H1 (cell line): ENCODE results near the gene KRT10. TPM values are rescaled to one million over a fixed set of nuclear protein-coding genes. Genes with fewer than 3 reads are reported as not detected.

Experiments used
- CTCF ChIA-PET: fragments of 300-600 bp; sonication (Branson Sonifier 250); formaldehyde crosslinking; loops from one replicate; lab custom pipeline; 2021; ENCODE audit not compliant: partially characterized antibody; lab: Charles Lee
- POLR2A ChIA-PET: fragments of 300-600 bp; sonication (Branson Sonifier 250); formaldehyde crosslinking; loops from one replicate; lab custom pipeline; 2021; ENCODE audit warnings: inconsistent platforms; ENCODE audit not compliant: partially characterized antibody; lab: Charles Lee
- DNase-seq, 2 experiments: peaks; one replicate each; pipeline versions ENCODE4 v3.0.0 to v3.0.0-alpha.2; 2010 to 2022; ENCODE audit warnings: low spot score in 2 of 2, low read depth in 1 of 2, mixed read lengths in 1 of 2
- FAIRE-seq: peaks from 2 replicates; lab custom pipeline; 2011; peaks lifted over from hg19 to GRCh38; lab: Jason Lieb, UNC
- H2AFZ ChIP-seq: 2 replicates; pipeline ENCODE4 v1.8.1; 2012; ENCODE audit warnings: low read length, inconsistent platforms
- H2AK5ac ChIP-seq: 2 replicates; pipeline ENCODE4 v1.6.1; 2013; ENCODE audit warnings: low read depth, low read length
- H2BK120ac ChIP-seq: replicated peaks from 2 replicates; pipeline ENCODE3; 2013; ENCODE audit warnings: low read depth, low read length, inconsistent platforms
- H2BK12ac ChIP-seq: 2 replicates; pipeline ENCODE4 v1.6.1; 2013; ENCODE audit warnings: low read depth, low read length
- H2BK15ac ChIP-seq: 2 replicates; pipeline ENCODE4 v1.6.1; 2013; ENCODE audit warnings: low read length
- H2BK20ac ChIP-seq: 2 replicates; pipeline ENCODE4 v1.6.1; 2013; ENCODE audit warnings: low read length
- H2BK5ac ChIP-seq: 2 replicates; pipeline ENCODE4 v1.6.1; 2013; ENCODE audit warnings: low read depth, low read length
- H3K14ac ChIP-seq: 2 replicates; pipeline ENCODE4 v1.6.1; 2013; ENCODE audit warnings: inconsistent platforms; ENCODE audit not compliant: insufficient read length
- H3K18ac ChIP-seq: 2 replicates; pipeline ENCODE4 v1.6.1; 2013; ENCODE audit warnings: low read length; ENCODE audit errors: extremely low read depth
- H3K23ac ChIP-seq: 2 replicates; pipeline ENCODE4 v1.6.1; 2013; ENCODE audit warnings: inconsistent platforms; ENCODE audit not compliant: insufficient read length
- H3K23me2 ChIP-seq: 2 replicates; pipeline ENCODE4 v1.6.1; 2013; ENCODE audit warnings: low read depth, low read length
- H3K27ac ChIP-seq: 2 replicates; pipeline ENCODE4 v1.6.1; 2011; ENCODE audit warnings: low read depth, low read length, inconsistent platforms
- H3K27me3 ChIP-seq, 4 experiments: replicated peaks in 1 of 4; 1 replicate in 1 of 4; 2 replicates in 3 of 4; pipeline versions ENCODE4 v1.6.1 to v1.8.1; 2011 to 2013; ENCODE audit warnings: low read length in 3 of 4, mild to moderate bottlenecking in 3 of 4, inconsistent platforms in 2 of 4, mixed read lengths in 2 of 4, moderate library complexity in 1 of 4; ENCODE audit not compliant: control insufficient read depth in 3 of 4, insufficient read depth in 3 of 4; ENCODE audit errors: extremely low read depth in 1 of 4
- H3K36me3 ChIP-seq, 4 experiments: 2 replicates each; pipeline versions ENCODE4 v1.6.1 to v1.8.1; 2011 to 2013; ENCODE audit warnings: mild to moderate bottlenecking in 4 of 4, low read length in 3 of 4, moderate library complexity in 2 of 4, control low read depth in 1 of 4, inconsistent platforms in 1 of 4; ENCODE audit not compliant: insufficient read depth in 4 of 4, control insufficient read depth in 2 of 4
- H3K4ac ChIP-seq: replicated peaks from 2 replicates; pipeline ENCODE3; 2013; ENCODE audit warnings: low read length, low read depth, mixed read lengths, inconsistent platforms; ENCODE audit not compliant: insufficient read length
- H3K4me1 ChIP-seq, 4 experiments: replicated peaks in 1 of 4; 1 replicate in 1 of 4; 2 replicates in 3 of 4; pipeline versions ENCODE4 v1.6.1 to v1.8.1; 2011 to 2013; ENCODE audit warnings: low read length in 3 of 4, inconsistent platforms in 2 of 4, mixed read lengths in 1 of 4; ENCODE audit not compliant: insufficient read depth in 4 of 4, control insufficient read depth in 3 of 4
- H3K4me2 ChIP-seq, 2 experiments: 2 replicates each; pipeline versions ENCODE4 v1.6.1 to v1.8.1; 2011 to 2013; ENCODE audit warnings: low read depth in 2 of 2, low read length in 2 of 2, control low read depth in 1 of 2, inconsistent platforms in 1 of 2, mild to moderate bottlenecking in 1 of 2; ENCODE audit not compliant: insufficient read depth in 1 of 2
- H3K4me3 ChIP-seq, 4 experiments: fragments of 200-600, 300-600 bp in 1 of 4; sonication (generic), shearing (Covaris generic), sonication (Bioruptor Twin) in 1 of 4; 2 replicates each; pipeline versions ENCODE4 v1.5.1 to v1.8.1; 2011 to 2016; ENCODE audit warnings: low read length in 4 of 4, low read depth in 3 of 4, control low read depth in 2 of 4, inconsistent platforms in 2 of 4, mild to moderate bottlenecking in 2 of 4, mixed read lengths in 1 of 4, moderate library complexity in 1 of 4; ENCODE audit not compliant: insufficient read depth in 2 of 4; ENCODE audit errors: extremely low read depth in 1 of 4
- H3K56ac ChIP-seq: replicated peaks from 2 replicates; pipeline ENCODE3; 2013; ENCODE audit warnings: low read depth, mild to moderate bottlenecking, mixed read lengths, low read length, inconsistent platforms; ENCODE audit not compliant: insufficient read length
- H3K79me1 ChIP-seq: 2 replicates; pipeline ENCODE4 v1.6.1; 2013; ENCODE audit warnings: low read depth, low read length, control low read depth
- H3K79me2 ChIP-seq, 2 experiments: 2 replicates each; pipeline versions ENCODE4 v1.6.1 to v1.8.1; 2012 to 2013; ENCODE audit warnings: low read length in 2 of 2, mild to moderate bottlenecking in 2 of 2, inconsistent platforms in 1 of 2; ENCODE audit not compliant: insufficient read depth in 2 of 2, control insufficient read depth in 1 of 2
- H3K9ac ChIP-seq, 4 experiments: replicated peaks in 1 of 4; 1 replicate in 1 of 4; 2 replicates in 3 of 4; pipeline versions ENCODE4 v1.6.1 to v1.8.1; 2011 to 2013; ENCODE audit warnings: low read depth in 3 of 4, low read length in 3 of 4, control low read depth in 2 of 4, mild to moderate bottlenecking in 2 of 4, moderate library complexity in 2 of 4, inconsistent platforms in 1 of 4; ENCODE audit errors: extremely low read depth in 1 of 4
- H3K9me3 ChIP-seq, 2 experiments: 2 replicates each; pipeline versions ENCODE4 v1.6.1 to v1.8.1; 2012 to 2013; ENCODE audit warnings: mild to moderate bottlenecking in 2 of 2, moderate library complexity in 2 of 2, control low read depth in 1 of 2, inconsistent platforms in 1 of 2, low read depth in 1 of 2, low read length in 1 of 2, mixed read lengths in 1 of 2; ENCODE audit not compliant: insufficient read depth in 2 of 2
- H4K20me1 ChIP-seq, 2 experiments: replicated peaks in 1 of 2; 2 replicates each; pipeline versions ENCODE3 to v1.8.1; 2011 to 2013; ENCODE audit warnings: inconsistent platforms in 2 of 2, low read length in 2 of 2, mild to moderate bottlenecking in 1 of 2; ENCODE audit not compliant: insufficient read depth in 2 of 2, control insufficient read depth in 1 of 2
- H4K5ac ChIP-seq: 2 replicates; pipeline ENCODE4 v1.6.1; 2013; ENCODE audit warnings: low read length, low read depth, mixed read lengths, inconsistent platforms; ENCODE audit not compliant: insufficient read length
- H4K8ac ChIP-seq: 2 replicates; pipeline ENCODE4 v1.8.0; 2013; ENCODE audit warnings: mild to moderate bottlenecking, moderate library complexity, low read length, inconsistent platforms; ENCODE audit not compliant: insufficient read depth; ENCODE audit errors: extremely low read depth
- H4K91ac ChIP-seq: replicated peaks from 2 replicates; pipeline ENCODE3; 2013; ENCODE audit warnings: low read length, mixed read lengths, inconsistent platforms; ENCODE audit not compliant: insufficient read length
- CBX5 ChIP-seq: fragments of 300-800, 300-1000 bp; sonication (generic); IDR thresholded peaks from 2 replicates; pipeline ENCODE4 v1.7.1; 2016; ENCODE audit warnings: antibody characterized with exemption, low read length, low read depth
- EZH2 ChIP-seq: fragments of 200-600 bp; sonication (generic); IDR thresholded peaks from 2 replicates; pipeline ENCODE4 v1.7.1; 2012; ENCODE audit warnings: low read depth, mild to moderate bottlenecking, moderate library complexity, low read length, inconsistent platforms; ENCODE audit not compliant: severe bottlenecking
- HDAC2 ChIP-seq, 2 experiments: fragments of 300-600 bp in 1 of 2; sonication (generic) in 1 of 2; IDR thresholded peaks; 2 replicates each; pipeline ENCODE4 v1.6.1; 2011 to 2012; ENCODE audit warnings: low read depth in 2 of 2, low read length in 2 of 2, mild to moderate bottlenecking in 2 of 2, moderate library complexity in 2 of 2, borderline replicate concordance in 1 of 2, inconsistent platforms in 1 of 2
- JUND ChIP-seq: IDR thresholded peaks from 2 replicates; pipeline ENCODE4 v1.6.1; 2011; ENCODE audit warnings: mild to moderate bottlenecking, improper control_type of control experiment, low read length
- RXRA ChIP-seq: IDR thresholded peaks from 2 replicates; pipeline ENCODE4 v1.6.1; 2011; ENCODE audit warnings: low read depth, mild to moderate bottlenecking, low read length, moderate library complexity; ENCODE audit not compliant: insufficient read depth
- SIRT6 ChIP-seq: IDR thresholded peaks from one replicate; pipeline ENCODE4 v1.7.1; 2012; ENCODE audit warnings: low read length, inconsistent platforms
- SIX5 ChIP-seq: IDR thresholded peaks from 2 replicates; pipeline ENCODE4 v1.6.1; 2011; ENCODE audit warnings: mild to moderate bottlenecking, low read depth, low read length
- SP4 ChIP-seq: IDR thresholded peaks from 2 replicates; pipeline ENCODE4 v1.6.1; 2012; ENCODE audit warnings: low read length, inconsistent platforms
- TAF7 ChIP-seq: optimal IDR thresholded peaks from 2 replicates; pipeline ENCODE3; 2011; ENCODE audit warnings: low read depth, mild to moderate bottlenecking, inconsistent platforms, low read length, moderate library complexity, borderline replicate concordance
- polyA plus RNA-seq, 7 experiments: library from polyadenylated mRNA; depleted of rRNA in 3 of 7; stranded (reverse) in 5 of 7; unstranded in 2 of 7; fragments of >200 nt in 5 of 7; fragments of 200-250 nt in 2 of 7; gene quantifications; 1 replicate in 5 of 7; 2 replicates in 1 of 7; 4 replicates in 1 of 7; pipeline versions ENCODE4 v1.2.1 to v1.2.3, GENCODE V29; 2011 to 2013; ENCODE audit warnings: missing spikeins in 2 of 7, mixed read lengths in 2 of 7
- total RNA-seq: library from RNA; stranded (reverse); fragmentation: NEBNext Ultra II Directional; extraction: Animal tissue kit (Norgen Biotek cat#: 25700); gene quantifications from 2 replicates; pipeline ENCODE4 v1.2.1, GENCODE V29; 2021
- TF ChIP-seq, protein P1 (sequence below): IDR thresholded peaks from 2 replicates; pipeline ENCODE4 v1.6.1; 2012; ENCODE audit warnings: inconsistent platforms
- TF ChIP-seq, protein P2 (sequence below): IDR thresholded peaks from 2 replicates; pipeline ENCODE4 v1.6.1; 2012; ENCODE audit warnings: low read length, inconsistent platforms

KRT10 gene
- total and polyA plus RNA-seq, 2 of the 8 experiments (the other 6 are each of a cell fraction or from before 2014, with no cell fraction given): 3.5 to 39.4 TPM

DNA sequence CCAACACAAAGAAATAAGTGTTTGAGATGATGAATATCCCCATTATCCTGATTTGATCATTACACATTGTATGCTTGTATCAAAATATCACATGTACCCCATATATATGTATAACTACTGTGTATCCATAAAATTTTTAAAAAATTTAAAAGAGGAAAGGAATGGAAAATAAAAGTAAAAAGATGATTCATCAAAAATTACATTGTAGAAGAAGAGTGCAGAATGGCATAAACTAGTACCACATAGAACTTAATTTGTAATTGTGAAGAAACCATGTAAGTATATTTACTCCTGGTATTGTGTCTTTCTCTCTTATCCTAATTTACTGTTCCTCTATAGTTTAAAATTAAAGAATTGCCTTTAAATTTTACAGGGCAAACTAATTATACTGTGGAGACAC lies 11.5 kb upstream of the KRT10 start:
- Histone ChIP-seq H2BK12ac (no peak overlapping the region), H4K20me1 (no peaks in the 10 kb centered on the region), H3K4ac (no peak overlapping the region), H3K9me3 (no peaks in the 10 kb centered on the region), H3K79me1 (no peaks in the 10 kb centered on the region), H4K8ac (no peak overlapping the region), H2AFZ (no peak overlapping the region), H3K79me2 (no peaks in the 10 kb centered on the region), H3K27ac (no peak overlapping the region), H3K23me2 (no peaks in the 10 kb centered on the region), H3K56ac (no peak overlapping the region), H4K91ac (no peak overlapping the region), H2BK5ac (no peak overlapping the region), H3K14ac (no peak overlapping the region), H4K5ac (no peak overlapping the region), H2BK15ac (no peak overlapping the region), H3K23ac (no peak overlapping the region), H3K4me2 (no peak overlapping the region), H3K18ac (no peak overlapping the region), H2BK20ac (no peak overlapping the region), H2BK120ac (no peak overlapping the region), H3K9ac (no peak overlapping the region), H3K4me1 (peaks cover 0 to 3% (median 0%) of the 10 kb centered on the region in 4 experiments; a peak in 1 of 7 replicates), H3K4me3 (no peak overlapping the region), H3K36me3 (no peaks in the 10 kb centered on the region), H2AK5ac (no peak overlapping the region), H3K27me3 (peaks cover 4 to 24% (median 8%) of the 10 kb centered on the region in 4 experiments)
- DNase-seq (no peak), FAIRE-seq (no peak)
- ChIA-PET POLR2A (interaction anchor here (1.0 kb wide), 1 partner anchor 15 kb away, joined by 5 read pairs; no protein-coding TSS in a partner anchor), CTCF (interaction anchor here (1.5 kb wide), 1 partner anchor 829 kb away, joined by 3 read pairs; no protein-coding TSS in a partner anchor)
- TF ChIP-seq CBX5 (no peak), EZH2 (no peak), JUND (no peak), SIRT6 (no peak), RXRA (no peak), SIX5 (no peak), TAF7 (no peak), HDAC2 (IDR thresholded peaks at IDR 0.05; ENCODE audit: borderline replicate concordance in 1 of 2, low read depth in 2 of 2, low read length in 2 of 2) (no peak), SP4 (no peak)
- TF ChIP-seq, protein P1, sequence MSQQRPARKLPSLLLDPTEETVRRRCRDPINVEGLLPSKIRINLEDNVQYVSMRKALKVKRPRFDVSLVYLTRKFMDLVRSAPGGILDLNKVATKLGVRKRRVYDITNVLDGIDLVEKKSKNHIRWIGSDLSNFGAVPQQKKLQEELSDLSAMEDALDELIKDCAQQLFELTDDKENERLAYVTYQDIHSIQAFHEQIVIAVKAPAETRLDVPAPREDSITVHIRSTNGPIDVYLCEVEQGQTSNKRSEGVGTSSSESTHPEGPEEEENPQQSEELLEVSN: no peak
- TF ChIP-seq, protein P2, sequence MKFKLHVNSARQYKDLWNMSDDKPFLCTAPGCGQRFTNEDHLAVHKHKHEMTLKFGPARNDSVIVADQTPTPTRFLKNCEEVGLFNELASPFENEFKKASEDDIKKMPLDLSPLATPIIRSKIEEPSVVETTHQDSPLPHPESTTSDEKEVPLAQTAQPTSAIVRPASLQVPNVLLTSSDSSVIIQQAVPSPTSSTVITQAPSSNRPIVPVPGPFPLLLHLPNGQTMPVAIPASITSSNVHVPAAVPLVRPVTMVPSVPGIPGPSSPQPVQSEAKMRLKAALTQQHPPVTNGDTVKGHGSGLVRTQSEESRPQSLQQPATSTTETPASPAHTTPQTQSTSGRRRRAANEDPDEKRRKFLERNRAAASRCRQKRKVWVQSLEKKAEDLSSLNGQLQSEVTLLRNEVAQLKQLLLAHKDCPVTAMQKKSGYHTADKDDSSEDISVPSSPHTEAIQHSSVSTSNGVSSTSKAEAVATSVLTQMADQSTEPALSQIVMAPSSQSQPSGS: no peak
